HG03571 (cell line): ENCODE results near the gene AHI1.
"Not testable (repeated sequence)": the region's sequence is repeated elsewhere in the genome, so short reads cannot be mapped to it uniquely, and the experiment has no call there.

Source experiments
- ATAC-seq: cut with Tn5 transposase; IDR thresholded peaks from one replicate; pipeline ENCODE4 v1.9.1; 2021; ENCODE audit not compliant: unreplicated experiment

Gene AHI1

DNA sequence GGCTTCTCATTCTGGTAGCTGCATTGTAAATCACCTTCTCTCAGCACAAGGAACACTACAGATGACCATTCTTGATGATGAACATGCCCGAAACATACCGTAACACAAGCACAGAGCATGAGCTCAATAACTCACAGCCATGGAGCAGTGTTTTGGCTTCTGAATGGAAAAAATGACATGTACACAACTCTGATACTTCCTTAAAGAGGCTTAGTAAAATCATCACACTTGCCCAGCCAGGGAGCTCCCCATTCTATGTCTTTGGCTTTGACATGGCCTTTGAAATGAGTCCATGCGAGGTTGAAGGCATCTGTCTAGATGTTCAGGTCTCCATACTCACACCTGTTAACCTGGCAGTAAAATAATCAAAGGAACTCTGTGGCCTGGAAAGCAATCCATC lies 228.8 kb downstream of the AHI1 start:
- ATAC-seq: no peak

DNA sequence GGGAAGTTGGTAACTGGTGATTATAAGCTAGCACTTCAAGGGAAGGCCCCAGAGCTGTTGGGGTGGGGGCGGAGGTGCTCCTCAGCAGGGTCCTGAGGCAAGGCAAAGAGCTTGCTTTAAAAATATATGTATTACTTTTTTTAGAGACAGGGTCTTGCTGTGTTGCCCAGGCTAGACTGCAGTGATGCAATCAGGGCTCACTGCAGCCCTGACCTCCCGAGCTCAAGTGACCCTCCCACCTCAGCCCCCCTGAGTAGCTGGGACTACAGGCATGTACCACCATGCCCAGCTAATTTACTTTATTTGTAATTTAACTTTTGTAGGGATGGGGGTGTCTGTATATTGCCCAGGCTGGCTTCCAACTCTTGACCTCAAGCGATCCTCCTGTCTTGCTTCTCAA lies 229.3 kb downstream of the AHI1 start:
- no peak for ATAC-seq

DNA sequence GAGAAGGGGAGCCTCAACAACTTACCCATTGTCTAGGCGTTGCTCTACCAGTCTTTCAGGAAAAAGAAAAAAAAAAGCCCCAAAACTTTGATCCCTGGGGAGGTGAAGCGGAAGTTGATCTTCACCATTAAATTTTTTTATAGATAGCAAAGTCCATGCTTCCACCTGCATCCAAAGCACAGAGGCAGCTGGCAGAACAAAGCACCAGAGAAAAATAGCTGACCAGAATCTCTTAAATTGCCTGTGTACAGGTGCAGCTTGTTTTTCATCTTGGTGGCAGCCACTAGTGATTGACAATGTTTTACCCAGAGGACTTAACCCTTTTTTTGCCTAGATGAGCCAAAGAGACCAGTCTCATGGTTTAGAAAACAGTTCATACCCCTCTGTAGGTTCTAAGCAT lies 230.5 kb downstream of the AHI1 start:
- ATAC-seq: no peak

DNA sequence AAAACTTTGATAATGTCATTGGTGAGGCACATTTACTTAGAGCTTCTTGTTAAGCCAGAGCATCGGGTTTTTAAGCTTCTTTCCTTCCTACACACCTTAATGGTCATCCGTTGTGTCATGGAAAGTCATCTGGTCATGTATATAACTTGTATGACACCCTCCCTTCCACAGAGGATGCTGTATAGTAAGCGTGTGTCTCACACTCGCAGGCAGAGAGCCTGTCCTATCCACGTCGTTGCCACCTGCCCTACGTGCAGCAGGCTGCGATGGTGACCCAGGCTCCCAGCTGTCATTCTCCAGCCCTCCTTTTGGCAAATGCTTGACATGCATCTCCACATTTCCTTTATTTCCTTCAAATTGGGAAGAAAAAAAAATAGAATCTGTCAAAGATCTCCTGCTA lies 230.9 kb downstream of the AHI1 start:
- ATAC-seq: no peak

DNA sequence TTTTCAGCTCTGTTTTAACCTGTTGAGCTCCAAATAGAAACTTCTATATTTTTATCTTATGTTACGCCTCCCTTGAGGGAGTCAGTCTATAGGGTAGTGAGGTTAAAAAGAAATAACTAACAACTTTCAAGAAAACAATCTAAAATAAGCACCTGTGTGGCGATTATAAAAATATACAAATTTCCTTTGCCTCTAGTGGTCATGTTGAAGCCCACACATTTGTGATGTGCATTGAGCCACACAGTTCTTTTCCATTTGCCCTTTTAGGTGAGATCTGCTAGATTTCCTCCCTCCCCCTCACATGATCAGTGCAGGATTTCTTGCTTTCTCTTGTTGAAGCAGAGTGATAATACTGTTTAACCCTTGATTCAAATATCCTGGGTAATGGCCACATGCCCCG lies 232.3 kb downstream of the AHI1 start:
- ATAC-seq: no peak

DNA sequence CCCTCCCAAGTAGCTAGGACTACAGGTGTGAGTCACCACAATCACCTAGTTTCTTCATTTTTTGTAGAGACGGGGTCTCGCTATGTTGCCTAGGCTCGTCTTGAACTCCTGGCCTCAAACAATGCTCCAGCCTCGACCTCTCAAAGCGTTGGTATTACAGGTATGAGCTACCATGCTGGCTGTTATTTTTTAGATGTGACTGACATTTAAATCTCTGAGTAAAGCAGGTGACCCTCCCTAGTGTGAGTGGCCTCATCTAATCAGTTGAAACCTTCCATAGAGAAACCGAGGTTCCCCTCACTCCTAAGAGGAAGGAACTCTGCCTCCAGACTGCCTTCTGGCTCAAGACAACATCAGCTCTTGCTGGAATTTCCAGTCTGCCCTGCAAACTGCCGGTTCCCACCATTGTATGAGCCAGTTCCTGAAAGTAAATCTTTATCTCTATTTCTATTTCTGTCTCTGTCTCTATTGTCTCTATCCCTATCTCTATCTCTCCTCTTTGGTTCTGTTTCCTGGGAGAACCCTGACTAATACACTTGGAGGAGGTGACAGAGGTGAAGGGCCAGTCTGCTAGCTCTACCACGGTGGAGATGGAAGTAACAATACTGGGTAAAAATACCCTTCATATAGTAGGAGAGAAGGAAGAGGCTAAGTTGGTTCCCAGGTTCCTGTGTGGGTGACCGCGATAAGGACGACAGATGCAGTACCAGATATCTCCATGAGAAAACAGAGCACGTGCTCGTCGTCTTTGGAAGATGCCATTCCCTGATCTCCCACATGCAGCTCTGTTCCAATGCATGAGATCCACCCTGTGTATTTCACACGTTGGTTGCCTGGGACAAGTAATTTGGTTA lies 235.4 kb downstream of the AHI1 start:
- no peak for ATAC-seq

DNA sequence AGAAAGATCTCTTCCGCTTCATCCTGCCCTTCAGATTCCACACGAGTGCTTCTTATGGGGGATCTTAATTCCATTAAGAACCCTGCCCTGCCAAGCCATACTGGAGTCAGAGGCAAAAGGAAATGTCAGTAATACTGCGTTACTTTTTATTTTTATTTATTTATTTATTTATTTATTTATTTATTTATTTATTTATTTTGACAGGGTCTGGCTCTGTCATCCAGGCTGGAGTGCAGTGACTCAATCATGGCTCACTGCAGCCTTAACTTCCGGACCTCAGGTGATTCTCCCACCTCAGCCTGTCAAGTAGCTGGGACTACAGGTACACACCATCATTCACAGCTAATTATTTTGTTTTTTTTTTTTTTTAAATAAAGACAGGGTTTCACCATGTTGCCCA lies 236.9 kb downstream of the AHI1 start:
- ATAC-seq: no peak

DNA sequence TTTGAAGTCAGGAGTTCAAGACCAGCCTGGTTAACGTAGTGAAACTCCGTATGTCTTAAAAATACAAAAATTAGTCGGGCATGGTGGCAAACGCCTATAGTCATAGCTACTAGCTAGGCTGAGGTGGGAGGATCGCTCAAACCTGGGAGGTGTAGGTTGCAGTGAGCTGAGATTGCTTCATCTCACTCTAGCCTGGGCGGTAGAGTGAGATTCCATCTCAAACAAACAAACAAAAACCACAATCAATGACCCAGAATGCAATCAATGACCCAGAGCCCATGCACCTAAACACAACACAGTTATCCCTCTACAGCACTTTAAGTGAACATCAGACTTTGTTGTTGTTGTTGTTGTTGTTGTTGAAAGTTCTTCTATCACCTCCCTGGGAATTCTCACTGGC lies 238.6 kb downstream of the AHI1 start:
- no peak for ATAC-seq

DNA sequence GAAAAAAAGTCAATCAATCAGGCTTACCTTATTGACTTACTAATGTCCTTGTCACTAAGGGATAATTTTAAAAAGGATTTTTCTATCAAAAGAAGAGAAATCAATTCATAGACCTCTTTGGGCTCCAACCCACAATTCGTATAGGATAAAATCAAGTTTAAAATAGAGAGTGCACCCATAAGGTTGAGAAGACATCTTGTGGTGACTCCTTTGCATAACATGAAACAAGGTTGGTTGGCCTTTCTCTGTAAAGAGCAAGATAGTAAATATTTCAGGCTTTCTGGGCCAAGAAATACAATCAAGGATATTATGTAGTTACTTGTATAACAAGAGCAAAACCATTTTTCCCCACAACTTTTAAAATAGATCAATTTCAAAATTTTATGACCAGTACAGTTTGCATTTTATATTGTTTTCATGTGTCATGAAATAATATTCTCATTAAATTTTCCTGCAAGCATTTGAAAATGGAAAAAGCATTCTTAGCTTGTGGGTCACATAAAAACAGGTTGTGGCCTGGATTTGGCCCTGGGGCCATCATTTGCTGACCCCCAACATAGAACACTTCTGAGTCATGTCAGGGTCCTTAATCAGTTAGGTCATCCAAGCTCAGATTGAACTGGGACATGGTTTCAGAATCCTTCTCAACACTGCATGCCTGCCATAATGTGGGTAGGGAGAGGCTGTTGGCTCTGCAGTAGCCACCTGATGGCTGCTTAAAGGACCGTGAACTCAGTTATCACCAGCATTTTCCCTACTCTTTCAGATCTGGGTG lies 239.7 kb downstream of the AHI1 start:
- ATAC-seq: no peak

DNA sequence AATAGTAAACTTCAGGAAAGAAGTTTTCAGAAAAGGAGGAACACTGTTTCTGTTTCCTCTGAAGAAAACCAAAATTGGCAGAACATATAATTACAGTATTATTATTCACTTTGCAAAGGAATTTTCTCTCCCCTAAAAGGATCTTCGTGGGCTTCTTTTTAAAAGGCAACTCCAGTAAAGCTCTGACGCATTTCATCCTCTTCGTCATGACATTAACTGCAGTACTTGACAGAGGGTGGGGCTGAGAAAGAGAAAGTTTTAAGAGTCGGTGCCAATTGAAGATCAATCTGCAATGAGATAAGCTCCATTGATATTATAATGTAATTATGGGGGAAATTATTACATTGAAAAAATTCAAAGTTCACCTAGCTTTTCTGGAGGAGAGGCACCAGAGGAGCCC lies 240.7 kb downstream of the AHI1 start:
- no peak for ATAC-seq

DNA sequence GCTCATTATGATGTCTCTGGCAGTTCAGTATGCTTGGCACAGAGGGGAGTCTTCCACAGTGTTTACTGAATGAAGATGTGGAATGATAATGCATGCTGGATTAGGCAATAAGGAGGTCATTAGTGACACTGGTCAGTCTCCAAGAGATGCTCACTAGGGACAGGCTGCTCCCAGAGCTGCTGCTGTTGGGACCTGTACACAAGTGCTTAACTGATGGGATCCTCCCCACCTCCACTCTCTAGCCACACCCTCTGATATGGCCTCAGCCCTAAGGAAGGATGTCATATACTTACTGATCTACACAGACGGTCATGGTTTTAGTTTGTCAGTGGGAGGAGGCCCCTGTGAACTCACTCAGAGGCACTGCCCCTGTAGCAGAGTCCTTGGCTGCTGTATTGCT lies 243.1 kb downstream of the AHI1 start:
- ATAC-seq: no peak

DNA sequence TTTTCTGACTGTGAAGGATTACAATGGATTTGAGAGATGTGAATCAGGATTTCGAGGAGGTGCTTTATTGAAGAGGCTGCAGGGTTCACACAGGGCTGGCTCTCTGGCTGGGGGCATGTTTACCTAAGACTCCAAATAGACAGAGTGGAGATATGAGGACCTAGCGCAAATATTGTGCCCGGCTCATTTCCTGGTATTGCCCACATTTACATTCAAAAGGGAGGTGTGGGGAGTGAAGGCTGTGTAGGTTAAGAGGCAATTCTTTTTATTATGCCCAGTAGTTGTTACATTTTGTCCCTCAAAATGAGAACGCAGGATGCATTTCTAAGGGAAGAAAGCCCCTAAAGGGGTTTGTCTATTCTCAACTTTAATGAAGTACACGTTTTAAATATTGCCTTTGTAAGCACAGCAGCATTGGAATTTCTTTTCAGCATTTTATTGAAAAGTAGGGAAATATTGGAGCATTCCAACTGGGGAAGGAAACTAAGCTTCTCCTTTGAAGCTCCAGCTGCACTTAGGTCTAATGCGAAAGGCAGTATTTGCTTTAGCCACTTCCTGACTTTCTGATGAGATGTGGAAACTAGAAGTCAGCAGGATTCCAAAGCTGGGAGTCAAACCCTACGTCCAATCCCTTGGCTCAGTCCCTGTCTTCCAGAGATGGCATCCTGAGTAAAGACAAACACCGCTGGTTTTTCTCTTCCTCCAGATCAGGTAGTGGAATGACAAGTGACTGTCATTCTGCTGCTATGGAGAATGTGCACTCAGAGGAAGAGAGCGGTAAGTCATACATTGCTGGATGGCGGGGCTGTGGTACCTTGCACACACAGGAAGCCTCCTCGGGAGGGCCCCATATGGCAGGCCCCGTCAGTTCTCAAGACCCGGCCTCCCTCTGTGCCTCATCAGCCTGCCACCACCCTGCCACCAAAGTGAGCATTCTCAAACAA lies 245.8 kb downstream of the AHI1 start:
- ATAC-seq: no peak

DNA sequence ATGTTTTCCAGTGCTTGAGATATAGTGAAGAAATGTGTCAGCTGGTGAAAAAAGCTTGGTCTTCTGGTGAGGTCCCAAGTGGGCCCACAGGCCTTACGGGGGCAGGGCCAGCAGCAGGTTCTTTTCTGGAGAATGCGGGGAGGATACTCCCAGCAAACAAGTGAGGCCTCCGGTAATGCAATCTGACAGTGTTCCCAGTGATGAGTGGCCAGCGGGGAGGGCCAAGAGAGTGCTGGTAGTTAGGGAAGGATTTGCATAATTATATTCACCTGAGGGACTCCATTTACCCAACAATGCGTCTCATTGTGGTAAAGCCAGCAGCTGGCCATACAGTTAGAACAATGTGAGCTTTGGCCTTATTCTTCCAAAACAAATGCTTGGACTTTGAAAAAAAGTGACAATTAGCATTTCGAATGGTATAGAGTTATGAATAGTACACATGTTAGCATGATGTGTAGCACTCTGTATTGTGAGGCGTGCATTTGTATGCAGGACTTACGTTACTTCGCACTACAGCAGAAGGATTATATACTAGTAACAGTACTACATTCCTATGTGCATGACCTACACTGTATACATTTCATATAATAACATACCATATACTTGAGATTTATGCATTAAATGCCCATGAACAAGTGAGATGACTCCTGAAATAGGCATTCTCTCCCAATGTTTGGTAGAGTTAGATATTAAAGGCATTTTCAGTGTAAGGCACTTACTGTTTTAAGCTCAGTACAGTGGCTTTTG lies 246.6 kb downstream of the AHI1 start:
- no peak for ATAC-seq

DNA sequence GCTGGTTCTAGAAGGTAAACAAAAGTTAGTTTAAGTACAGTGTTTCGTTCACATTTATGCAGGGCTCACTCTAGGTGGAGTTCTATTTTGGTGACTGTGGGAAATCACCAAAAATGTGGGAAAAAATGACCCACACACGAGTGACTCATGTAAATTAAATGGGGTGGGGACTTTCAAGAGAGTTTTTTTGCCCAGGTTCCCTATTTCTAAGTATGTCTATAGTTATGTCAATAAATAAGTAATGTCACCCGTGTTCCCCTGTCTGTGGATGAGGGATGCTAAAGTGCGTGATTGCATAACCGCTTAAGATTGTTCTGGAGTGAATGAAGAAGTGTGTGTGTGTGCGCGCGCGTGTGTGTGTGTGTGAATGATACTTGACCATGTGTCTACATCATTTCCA lies 247.3 kb downstream of the AHI1 start:
- no peak for ATAC-seq

DNA sequence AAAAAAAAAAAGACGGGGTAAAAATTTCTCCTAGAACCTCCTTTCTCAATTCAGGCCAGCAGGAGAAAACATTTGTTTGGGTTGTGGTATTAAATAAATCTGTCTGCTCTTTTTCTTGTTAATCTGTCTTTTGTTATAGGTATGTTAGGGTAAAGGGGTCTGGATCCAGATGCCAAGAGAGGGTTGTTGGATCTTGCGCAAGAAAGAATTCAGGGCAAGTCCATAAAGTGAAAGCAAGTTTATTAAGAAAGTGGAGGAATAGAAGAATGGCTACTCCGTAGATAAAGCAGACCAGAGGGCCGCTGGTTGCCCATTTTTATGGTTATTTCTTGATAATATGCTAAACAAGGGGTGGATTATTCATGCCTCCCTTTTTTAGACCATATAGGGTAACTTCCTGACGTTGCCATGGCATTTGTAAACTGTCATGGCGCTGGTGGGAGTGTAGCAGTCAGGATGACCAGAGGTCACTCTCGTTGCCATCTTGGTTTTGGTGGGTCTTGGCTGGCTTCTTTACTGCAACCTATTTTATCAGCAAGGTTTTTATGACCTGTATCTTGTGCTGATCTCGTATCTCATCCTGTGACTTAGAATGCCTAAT lies 251.0 kb downstream of the AHI1 start:
- ATAC-seq: not testable (repeated sequence)

DNA sequence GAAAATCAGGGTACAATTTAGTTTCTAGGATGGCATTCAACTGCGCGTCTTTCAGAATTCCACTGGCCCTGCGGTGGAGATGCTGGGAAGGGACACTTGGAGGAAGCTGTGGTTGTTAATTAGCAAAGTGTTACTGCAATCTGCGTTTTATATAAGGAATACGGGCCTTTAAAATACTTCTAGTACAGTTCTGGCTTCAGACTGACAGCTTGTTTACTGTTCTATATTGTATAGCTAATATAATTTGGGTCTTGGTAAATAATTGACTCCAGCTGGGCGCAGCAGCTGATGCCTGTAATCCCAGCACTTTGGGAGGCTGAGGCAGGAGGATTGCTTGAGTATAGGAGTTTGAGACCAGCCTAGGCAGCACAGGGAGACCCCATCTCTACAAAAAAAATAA lies 252.7 kb downstream of the AHI1 start:
- no peak for ATAC-seq

DNA sequence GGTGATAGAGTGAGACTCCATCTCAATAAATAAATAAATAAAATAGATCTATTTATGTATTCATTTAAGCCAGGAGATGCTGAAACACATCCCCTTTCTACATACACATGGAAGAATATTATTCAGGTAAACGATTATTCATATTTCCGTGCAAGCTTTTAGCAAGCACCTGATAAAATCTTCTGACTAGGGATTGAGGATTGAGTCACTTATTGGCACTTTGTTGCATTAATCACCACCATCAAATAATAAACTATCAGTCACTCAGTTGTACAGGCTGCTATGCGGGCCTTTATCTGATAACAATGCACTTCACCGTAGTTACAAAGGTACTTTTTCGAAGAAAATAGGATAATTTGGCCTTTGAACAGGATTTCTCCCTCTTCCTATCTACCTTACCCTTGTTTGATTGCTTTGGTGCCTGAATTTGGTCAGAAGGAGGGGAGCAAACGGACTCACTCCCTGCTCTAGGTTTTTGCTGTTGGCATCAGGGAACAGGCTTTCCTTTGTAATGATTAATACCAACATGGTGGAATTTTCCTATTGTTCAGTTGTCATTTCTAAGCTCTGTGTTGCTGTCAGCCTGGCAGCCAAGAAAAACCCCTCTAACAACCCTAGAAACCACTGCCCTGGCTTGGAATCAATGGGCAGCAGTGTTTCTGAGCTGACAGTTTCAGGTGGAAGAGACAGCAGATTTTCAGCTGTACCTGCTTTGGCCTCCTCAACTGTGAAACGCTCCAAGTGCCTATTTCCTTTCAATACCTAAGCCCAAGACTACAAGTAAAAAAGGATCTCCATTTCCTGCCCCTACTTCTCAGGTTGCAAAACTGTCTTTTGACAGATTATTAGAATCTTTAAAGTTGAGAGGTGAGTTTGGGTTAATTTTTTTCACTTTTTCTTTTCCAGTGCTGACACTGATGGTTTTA lies 253.4 kb downstream of the AHI1 start:
- no peak for ATAC-seq

DNA sequence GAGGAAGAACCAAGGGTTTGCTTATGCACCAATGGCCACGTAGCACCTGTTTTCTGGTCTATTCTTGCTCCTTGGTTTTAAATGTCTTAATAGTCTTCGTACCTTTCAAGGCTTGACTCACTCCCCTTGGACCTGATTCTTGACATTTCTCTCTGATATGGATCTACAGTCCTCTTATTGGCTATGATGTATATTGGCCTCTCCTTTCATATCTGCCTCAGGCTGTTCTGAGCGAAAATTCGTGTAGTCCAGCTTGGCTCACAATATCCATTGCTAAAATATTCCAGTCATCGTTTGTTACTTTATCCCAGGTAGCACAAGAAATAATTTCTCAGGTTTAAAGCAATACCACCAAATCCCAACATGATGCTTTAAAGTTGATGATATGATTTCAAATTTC lies 256.8 kb downstream of the AHI1 start:
- ATAC-seq: no peak

DNA sequence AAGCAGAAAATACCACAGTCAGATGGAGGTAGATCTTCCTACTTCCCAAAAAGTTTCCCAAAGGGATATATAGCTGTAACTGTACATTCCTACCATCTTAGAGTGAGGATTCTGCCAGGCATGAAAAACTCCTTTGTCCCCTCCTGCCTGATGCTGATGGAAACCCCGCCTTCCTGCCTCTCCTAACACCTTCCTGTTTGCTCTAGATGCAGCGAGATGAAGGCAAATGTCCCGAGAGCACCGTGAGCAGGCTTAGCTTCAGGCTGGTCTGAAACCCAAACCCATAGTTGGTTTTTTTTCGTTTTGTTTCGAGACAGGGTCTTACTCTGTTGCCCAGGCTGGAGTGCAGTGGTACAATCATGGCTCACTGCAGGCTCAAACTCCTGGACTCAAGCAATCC lies 260.8 kb downstream of the AHI1 start:
- ATAC-seq: no peak
